Ammon's horn (tissue), 1 donor: Measurements from ENCODE around the gene PCNT.
"Not testable (repeated sequence)": the region's sequence is repeated elsewhere in the genome, so short reads cannot be mapped to it uniquely, and the experiment has no call there.

Source experiments
- DNase-seq: peaks from one replicate; pipeline ENCODE4 v3.0.0-alpha.2; 2016; ENCODE audit warnings: low spot score

The PCNT gene

GRCh38 chr21:46454634-46455390 is 130.9 kb downstream of the PCNT start:
- DNase-seq: peak; percentile 81

GRCh38 chr21:46455575-46456385 is 131.8 kb downstream of the PCNT start:
- peak; percentile 83 for DNase-seq

GRCh38 chr21:46456750-46457149 is 132.8 kb downstream of the PCNT start:
- DNase-seq: no peak

- peak; percentile 58 for DNase-seq
These were observed 133.9 kb downstream of the PCNT start for GRCh38 chr21:46457801-46458314.

GRCh38 chr21:46458315-46459023 is 134.5 kb downstream of the PCNT start, which contains the start of gene DIP2A:
Gene DIP2A, plus strand, starts transcription at chr21:46458891. Its CDS starts 241 bp downstream, at chr21:46459132.
- peak; percentile 98 for DNase-seq

GRCh38 chr21:46459024-46459355 is 135.0 kb downstream of the PCNT start:
- no peak for DNase-seq

- DNase-seq: peak; percentile 51
These were observed 135.6 kb downstream of the PCNT start for GRCh38 chr21:46459356-46460112.

GRCh38 chr21:46461909-46462308 is 138.0 kb downstream of the PCNT start:
- DNase-seq: no peak

- DNase-seq: not testable (repeated sequence)
These were observed 141.2 kb downstream of the PCNT start for GRCh38 chr21:46465153-46465552.

- DNase-seq: no peak
These were observed 141.7 kb downstream of the PCNT start for GRCh38 chr21:46465651-46466050.

- no peak for DNase-seq
These were observed 144.3 kb downstream of the PCNT start for GRCh38 chr21:46468108-46468774.

- DNase-seq: no peak
These were observed 145.3 kb downstream of the PCNT start for GRCh38 chr21:46469275-46469674.

- no peak for DNase-seq
These were observed 147.6 kb downstream of the PCNT start for GRCh38 chr21:46471514-46471913.

GRCh38 chr21:46472246-46472645 is 148.3 kb downstream of the PCNT start:
- DNase-seq: peak; percentile 62

GRCh38 chr21:46474382-46474781 is 150.4 kb downstream of the PCNT start:
- DNase-seq: no peak

- DNase-seq: no peak
These were observed 151.3 kb downstream of the PCNT start for GRCh38 chr21:46475296-46475695.

GRCh38 chr21:46477765-46478164 is 153.8 kb downstream of the PCNT start:
- DNase-seq: no peak

GRCh38 chr21:46478910-46479309 is 155.0 kb downstream of the PCNT start:
- no peak for DNase-seq

- DNase-seq: no peak
These were observed 156.5 kb downstream of the PCNT start for GRCh38 chr21:46480466-46480865.

GRCh38 chr21:46482225-46482845 is 158.4 kb downstream of the PCNT start:
- no peak for DNase-seq

- no peak for DNase-seq
These were observed 158.9 kb downstream of the PCNT start for GRCh38 chr21:46482846-46483231.
